IPS DF 4.7 (cell line): ENCODE measurements around the gene CD247.

Source experiments
- DNase-seq: peaks from one replicate; pipeline ENCODE4 v3.0.0-alpha.2; 2013; ENCODE audit warnings: low spot score; ENCODE audit errors: extremely low read depth

CD247 gene

DNA sequence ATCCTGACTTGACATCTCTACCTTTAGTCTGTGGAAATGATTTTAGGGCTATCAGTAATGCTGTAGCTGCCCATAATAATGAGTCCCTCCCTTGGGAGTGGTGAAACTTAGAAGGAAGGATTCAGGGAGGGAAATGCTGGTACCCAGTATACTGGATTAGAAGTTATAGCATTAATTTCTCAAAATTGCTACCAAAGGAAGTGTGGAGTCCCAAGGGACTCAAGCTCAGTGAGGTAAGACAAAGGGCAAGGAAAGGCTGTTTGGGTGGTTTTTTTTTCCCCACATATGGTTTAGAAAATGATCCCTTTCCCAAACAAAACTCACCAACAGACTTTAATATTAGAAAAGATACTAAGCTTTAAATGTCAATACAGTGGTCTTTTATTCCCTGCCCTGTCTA, 99.9 kb downstream of the CD247 start:
- DNase-seq: no peak

DNA sequence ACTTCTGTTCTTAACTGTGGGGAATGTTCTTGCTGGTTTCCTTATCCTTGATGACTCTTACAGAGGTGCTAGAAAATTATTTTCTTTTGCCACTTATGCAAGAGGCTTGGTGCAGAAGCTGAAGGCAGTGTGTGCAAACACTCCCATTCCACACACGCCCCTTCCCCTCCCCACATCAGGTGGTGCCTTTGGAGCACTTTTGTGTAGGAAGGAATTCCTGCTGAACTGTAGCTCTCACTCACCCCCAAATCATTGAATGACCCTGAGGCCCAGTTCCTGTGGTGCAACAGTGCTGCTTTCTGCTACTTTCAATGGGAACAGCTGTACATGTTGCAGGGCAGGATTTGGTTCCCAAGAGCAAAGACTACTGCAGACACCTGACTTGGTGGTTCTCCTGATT, 101.8 kb downstream of the CD247 start:
- DNase-seq: no peak

DNA sequence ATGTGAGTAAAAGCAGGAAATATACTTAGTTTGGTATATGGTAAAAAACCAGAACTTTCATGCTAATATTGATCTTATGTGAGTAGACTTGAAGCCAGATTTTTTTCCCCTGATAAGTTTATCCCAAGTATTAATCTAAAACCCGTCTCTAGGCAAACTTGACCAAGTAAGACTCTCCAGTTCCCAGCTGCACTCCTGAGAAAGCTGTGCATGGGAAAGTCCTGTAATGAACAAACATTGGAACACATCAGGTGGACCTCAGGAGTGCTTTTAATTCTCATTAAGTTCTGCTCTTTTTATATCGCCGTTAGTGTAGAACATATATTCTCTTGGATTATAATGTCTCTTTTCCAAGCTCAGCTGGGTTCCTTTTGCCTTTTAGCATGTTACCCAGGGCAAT, 105.0 kb downstream of the CD247 start:
- DNase-seq: no peak

DNA sequence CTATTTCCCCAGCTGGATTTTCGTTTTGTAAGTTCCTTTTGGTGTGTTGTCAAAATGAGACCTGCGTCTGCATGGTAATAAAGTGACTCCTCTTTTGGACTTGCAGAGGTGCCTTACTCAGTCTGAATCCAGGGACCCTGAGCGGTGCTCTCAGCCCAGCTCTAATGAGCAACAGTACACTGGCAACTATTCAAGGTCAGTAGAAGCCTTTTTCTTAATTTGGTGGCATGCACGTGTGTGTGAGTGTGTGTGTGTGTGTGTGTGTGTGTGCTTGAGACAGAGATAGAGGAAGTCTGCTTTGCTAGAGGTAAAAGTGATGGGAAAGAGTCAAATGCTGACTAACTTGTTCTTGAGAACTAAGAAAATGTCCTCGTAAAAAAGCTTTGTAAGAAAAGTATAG, 105.4 kb downstream of the CD247 start:
- no peak for DNase-seq

DNA sequence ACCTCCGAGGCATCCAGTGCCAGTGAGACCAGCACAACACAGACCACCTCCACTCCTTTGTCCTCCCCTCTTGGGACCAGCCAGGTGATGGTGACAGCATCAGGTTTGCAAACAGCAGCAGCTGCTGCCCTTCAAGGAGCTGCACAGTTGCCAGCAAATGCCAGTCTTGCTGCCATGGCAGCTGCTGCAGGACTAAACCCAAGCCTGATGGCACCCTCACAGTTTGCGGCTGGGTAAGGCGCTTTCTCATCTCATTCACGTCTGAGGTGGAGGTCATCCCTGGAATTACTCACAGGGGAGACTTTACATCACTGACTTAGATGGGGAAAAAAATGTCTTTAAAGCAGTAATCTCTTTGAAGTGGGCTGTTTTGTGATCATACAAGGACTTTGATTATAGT, 106.3 kb downstream of the CD247 start:
- DNase-seq: no peak

DNA sequence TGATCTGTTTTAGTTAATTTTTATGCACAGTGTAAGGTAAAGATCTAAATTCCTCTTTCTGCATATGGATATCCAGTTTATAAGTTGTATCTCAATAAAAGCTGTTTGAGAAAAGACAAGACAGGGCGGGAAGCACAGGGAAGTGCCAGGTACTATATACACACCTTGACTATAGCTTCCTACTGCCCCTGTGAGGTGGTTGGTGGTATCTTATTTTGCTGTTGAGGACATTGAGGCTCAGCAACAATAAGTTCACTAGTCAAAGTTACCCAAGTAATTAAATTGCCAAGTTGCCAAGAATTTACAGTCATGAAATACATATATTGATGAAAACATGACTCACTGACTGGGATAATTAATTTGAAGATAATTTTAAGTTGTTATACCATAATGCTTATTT, 109.1 kb downstream of the CD247 start:
- no peak for DNase-seq

DNA sequence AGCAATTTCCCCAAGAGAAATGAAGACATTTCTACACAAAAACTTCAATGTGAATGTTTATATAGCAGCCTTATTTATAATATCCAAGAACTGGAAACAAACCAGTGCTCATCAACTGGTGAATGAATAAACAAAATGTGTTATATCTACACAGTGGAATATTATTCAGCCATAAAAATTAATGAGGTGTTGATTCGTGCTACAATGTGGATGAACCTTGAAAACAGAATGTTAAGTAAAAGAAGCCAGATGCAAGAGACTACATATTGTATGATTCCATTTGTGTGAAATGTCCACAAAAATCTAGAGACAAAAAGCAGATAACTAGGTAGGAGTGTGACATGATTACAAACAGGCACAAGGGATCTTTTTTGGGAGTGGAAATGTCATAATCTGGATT, 110.0 kb downstream of the CD247 start:
- no peak for DNase-seq

DNA sequence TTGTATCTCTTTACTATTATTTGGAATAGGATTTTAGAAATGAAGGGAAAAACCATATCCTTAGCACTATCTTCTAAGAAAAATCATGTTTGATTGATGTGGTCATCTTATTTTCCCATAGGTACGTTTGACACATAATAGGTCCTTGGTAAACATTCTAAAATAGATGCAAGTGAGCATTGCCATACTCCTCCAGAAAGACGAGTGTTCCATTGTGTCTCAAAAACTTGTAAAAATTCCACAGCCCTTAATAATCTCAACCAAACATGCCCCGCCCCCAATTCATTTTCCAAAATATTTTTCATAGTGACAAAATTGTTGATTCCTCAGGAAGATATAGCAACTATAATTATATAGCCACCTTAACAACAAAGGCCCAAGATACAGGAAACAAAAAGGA, 113.4 kb downstream of the CD247 start:
- DNase-seq: no peak

DNA sequence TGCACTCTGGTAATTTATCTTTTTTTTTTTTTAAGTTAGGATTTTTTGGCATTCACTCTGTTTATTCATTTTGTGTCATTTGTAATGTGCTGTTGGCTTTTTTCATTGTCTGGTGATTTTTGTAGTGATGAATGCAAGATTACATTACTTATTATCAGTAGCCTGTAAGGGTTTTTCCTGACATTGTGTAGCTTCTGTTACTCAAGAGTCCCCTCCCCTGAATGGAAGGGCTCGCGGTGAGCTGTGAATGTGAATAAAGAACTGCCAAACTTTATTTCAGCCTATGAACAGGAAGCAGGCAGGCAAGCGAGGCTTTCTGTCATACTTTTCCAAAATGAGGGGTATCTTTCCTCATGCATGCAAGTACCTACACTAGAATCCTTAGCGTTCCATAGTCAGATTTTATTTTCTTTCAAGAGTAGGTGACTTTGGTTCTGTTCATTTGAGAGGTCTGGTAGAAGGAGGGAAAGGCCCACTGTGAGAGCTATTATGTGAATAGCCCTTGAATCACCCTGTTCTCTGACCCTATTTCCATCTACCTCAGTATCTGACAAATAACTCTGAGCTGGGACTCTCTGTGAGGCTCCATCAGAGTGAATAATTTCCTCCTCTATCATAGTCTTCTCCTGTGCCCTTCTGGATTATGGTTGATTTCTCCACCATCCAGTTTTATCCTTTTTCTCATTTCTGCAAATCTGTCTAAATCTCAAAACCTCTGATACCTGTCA, 114.0 kb downstream of the CD247 start:
- no peak for DNase-seq

DNA sequence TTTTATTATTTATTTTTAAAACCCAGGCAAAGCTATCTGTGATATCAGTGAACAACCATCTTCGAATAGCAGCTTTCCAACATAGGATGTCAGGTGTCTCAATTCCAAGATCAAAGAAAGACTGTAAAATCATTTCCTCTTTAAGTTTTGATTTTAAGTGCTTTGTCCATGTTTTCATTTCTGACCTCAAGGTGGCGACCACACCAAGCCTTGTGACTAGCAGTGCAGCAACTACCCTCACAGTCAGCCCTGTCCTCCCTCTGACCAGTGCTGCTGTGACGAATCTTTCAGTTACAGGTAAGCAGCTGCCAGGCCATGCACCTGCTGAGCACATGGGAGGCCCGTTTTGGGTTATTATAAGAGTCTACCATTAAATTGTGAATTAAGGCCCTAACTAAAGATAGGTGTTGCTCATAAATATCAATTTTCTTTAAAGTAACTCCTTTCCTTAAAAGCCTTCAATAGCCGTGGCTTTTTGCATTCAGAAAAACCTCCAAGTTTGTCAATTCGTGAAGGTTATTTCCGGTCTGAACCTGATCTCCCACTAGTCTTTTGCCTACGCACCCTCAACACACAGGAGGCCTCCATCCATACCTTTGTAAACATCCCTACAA, 117.0 kb downstream of the CD247 start:
- no peak for DNase-seq

DNA sequence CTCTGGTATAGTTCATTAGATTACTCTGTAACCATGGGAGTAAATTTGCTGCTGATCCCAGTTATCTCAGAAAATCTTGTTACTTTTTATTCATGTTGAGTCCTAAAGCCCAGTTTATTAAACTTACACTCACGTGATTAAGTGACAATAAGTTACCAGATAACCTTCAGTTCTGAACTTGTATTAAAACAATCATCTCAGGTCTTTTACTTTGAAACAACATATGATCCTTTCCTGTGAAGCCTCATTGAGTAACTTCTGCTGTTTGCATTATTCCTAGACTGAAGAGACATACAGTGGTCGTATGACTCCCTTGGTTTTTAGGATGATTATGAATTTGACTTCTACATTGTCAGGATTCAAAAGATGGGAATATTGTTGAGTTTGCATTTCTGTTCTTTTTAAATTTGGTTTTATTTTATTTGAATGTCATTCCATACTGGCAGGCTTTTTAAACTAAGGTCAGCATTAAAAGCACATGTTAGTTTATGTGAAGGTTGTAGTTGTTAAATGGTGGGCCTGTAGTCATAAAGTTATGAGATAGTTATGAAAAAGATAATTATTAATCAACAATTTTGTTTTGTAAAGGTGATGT, 117.9 kb downstream of the CD247 start:
- no peak for DNase-seq

DNA sequence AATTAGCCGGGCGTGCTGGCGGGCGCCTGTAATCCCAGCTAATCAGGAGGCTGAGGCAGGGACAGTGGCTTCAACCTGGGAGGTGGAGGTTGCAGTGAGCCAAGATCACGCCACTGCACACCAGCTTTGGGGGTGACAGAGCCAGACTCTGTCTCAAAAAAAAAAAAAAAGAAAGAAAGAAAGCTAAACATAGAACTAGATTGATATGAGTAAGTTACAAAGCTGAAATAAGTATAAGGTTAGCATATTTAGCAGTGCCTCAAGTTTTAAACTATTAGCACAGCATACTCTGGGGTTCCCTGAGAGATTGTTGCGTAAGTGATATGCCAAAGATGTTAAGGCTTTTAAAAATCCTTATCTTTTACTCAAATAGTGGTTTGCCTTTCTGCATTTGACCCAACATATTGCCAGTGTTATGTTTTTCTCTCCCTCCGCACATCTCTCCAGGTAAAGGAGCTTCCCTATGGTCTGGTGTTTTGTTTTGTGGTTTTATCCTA, 126.1 kb downstream of the CD247 start:
- DNase-seq: no peak

DNA sequence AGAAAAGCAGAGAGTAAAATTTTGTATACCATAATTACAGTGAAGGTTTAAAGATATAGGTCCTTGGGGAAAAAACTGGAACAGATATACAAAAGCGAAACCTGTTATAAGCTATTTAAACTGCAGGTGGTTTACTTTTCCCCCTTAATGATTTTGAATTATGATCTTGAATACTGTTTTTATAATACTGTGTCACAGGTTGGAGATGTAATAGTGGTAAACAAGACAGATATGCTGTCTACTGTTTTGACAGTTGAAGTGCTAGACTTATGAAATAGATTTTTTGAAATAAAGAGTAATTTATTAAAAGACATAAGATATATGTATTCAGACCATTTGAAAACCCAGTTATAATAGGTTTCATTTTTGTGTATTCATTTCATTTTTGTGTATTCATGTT, 129.4 kb downstream of the CD247 start:
- DNase-seq: no peak

DNA sequence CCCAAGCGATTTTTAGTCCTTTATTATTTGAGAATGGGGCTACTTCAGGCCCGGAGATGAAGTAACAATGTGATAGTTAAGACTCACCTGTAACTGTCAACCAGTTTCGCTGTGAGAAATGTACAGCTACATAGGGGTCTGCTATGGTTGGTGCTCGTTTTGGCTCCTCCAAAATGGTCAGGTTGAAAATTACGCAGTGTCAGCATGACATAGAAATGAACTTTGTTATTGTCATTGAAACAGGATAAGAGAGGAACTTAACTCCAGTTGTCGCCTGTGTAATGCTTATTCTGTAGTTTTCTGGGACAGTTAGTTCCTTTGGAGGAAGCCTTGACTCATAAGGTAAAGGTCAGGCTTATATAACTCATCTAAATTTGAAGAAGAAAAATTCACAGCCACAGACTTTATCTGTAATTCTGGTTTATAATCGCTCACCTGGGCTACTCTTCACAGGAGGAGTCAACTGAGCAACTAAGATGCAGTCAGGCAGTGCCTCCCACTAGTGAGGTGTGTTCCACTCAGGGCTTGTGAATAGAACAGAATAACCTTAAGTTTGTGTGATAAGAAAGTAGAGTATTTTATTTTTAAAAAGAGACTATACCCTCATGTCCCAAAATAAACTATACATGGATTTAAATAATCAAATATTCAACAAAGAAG, 130.9 kb downstream of the CD247 start:
- no peak for DNase-seq
